Psoas muscle (tissue), 8 donors: Measurements from ENCODE around the gene IQCK. TPM values are rescaled to one million over a fixed set of nuclear protein-coding genes. Genes with fewer than 3 reads are reported as not detected.

Source experiments
- ATAC-seq, 4 donors: fragments of 200-7000 bp; cut with Tn5 transposase; one replicate each; pipeline ENCODE4 v1.9.1; 2020; ENCODE audit warnings: moderate library complexity in 3 of 4, mild to moderate bottlenecking in 2 of 4
- DNase-seq, 2 donors: peaks; one replicate each; pipeline ENCODE4 v3.0.0-alpha.2; 2020
- H3K27ac ChIP-seq: fragments of 200-600 bp; one replicate; pipeline ENCODE4 v1.8.0; 2022
- H3K27me3 ChIP-seq, 3 donors: fragments of 200-600 bp in 1 of 3; one replicate each; pipeline versions ENCODE4 v1.6.1 to v1.8.0; 2013 to 2022; ENCODE audit warnings: low read length in 2 of 3, mild to moderate bottlenecking in 2 of 3, moderate library complexity in 1 of 3; ENCODE audit not compliant: insufficient read depth in 3 of 3
- H3K36me3 ChIP-seq, 2 donors: fragments of 200-600 bp in 1 of 2; one replicate each; pipeline versions ENCODE4 v1.6.1 to v1.8.0; 2013 to 2022; ENCODE audit warnings: low read depth in 1 of 2, mild to moderate bottlenecking in 1 of 2, moderate library complexity in 1 of 2; ENCODE audit not compliant: insufficient read depth in 1 of 2
- H3K4me1 ChIP-seq: fragments of 200-600 bp; one replicate; pipeline ENCODE4 v1.8.0; 2022
- H3K4me3 ChIP-seq: fragments of 200-600 bp; one replicate; pipeline ENCODE4 v1.8.0; 2022; ENCODE audit warnings: mild to moderate bottlenecking
- H3K9me3 ChIP-seq: fragments of 200-600 bp; one replicate; pipeline ENCODE4 v1.8.0; 2022
- CTCF ChIP-seq: fragments of 200-600 bp; IDR thresholded peaks from one replicate; pipeline ENCODE4 v1.8.0; 2022; ENCODE audit warnings: antibody characterized with exemption
- WGBS, 3 donors: extraction: QIAGEN DNeasy Blood & Tissue Kit; methylation state at CpG; one replicate each; pipeline versions ENCODE4 v1.1.6 to v1.1.7; 2013; 5-methylcytosine and 5-hydroxymethylcytosine counted together
- intact Hi-C, 2 donors: fragments of 100-400 bp; cut with DNase I; formaldehyde crosslinking; loops; one replicate each; pipeline versions ENCODE4 v1.11.0 to v1.14.2; 2022
- polyA plus RNA-seq, 3 donors: library from polyadenylated mRNA; stranded (reverse); fragments of 200-250 nt; gene quantifications; one replicate each; pipeline ENCODE4 v1.2.3, GENCODE V29; 2013
- total RNA-seq, 4 donors: library from RNA; stranded (reverse); fragmentation: NEBNext Ultra II Directional in 2 of 4; extraction: Animal tissue kit (Norgen Biotek cat#: 25700) in 2 of 4; gene quantifications; one replicate each; pipeline versions ENCODE4 v1.2.1 to v1.2.4, GENCODE V29; 2021 to 2023
- donor health status: healthy with polysubstance abuse.
- donor health status: DM: no; HTN: no; CAD: no; lungs with moderate emphysema.
- donor health status: Bipolar disorder and iron deficiency.
- donor health status: healthy.
- donor health status: DM: yes; HTN: yes; CAD: no.
- donor health status: DM: no; HTN: no; CAD: no.
- donor health status: DM: no; HTN: no; CAD: no.
- donor health status: DM: yes; HTN: yes; CAD: no.

The IQCK gene
- total and polyA plus RNA-seq, 7 donors, result 4.3 to 9.9 (median 6.3) TPM

GRCh38 chr16:19748389-19749168, 30.5 kb downstream of the IQCK start:
- H3K4me3 ChIP-seq, result no peak overlapping the region
- 51 to 57% (median 53%) methylated on average over 2 of the region's 2 CpGs for WGBS, 3 donors
- H3K4me1 ChIP-seq, result peaks cover 13% of the 10 kb centered on the region

GRCh38 chr16:19749571-19750080, 31.6 kb downstream of the IQCK start:
- no peak for TF ChIP-seq CTCF
- H3K4me1 ChIP-seq, result peaks cover 13% of the 10 kb centered on the region
- H3K4me3 ChIP-seq, result no peak overlapping the region
- no peak overlapping the region for H3K27ac ChIP-seq
- no peaks in the 10 kb centered on the region for H3K27me3 ChIP-seq
- H3K9me3 ChIP-seq, result no peaks in the 10 kb centered on the region
- DNase-seq, result no peak
- ATAC-seq, result no peak
- WGBS, 3 donors, result 88 to 92% (median 89%) methylated on average over 4 of the region's 4 CpGs
- intact Hi-C loops, result loop anchor here in 1 of 2 donors (10.0 kb wide), 1 partner anchor 55 kb away; no protein-coding TSS in a partner anchor
- no peaks in the 10 kb centered on the region for H3K36me3 ChIP-seq

More at GRCh38 chr16:19748389-19749168, 30.5 kb downstream of the IQCK start:
- ATAC-seq, result no peak
- Histone ChIP-seq H3K27ac (no peak overlapping the region), H3K9me3 (no peaks in the 10 kb centered on the region), H3K27me3 (no peaks in the 10 kb centered on the region), H3K36me3 (no peaks in the 10 kb centered on the region)
- TF ChIP-seq CTCF, result no peak
- intact Hi-C loops, result no loop called here
- no peak for DNase-seq

- Histone ChIP-seq H3K27me3 (no peaks in the 10 kb centered on the region), H3K4me1 (peaks cover 13% of the 10 kb centered on the region), H3K9me3 (no peaks in the 10 kb centered on the region), H3K4me3 (no peak overlapping the region), H3K27ac (peak overlapping the region; percentile 19), H3K36me3 (no peaks in the 10 kb centered on the region)
- ATAC-seq (peak in 1 of 4 donors; percentile 61), DNase-seq (no peak)
- intact Hi-C loops, result loop anchor here in 1 of 2 donors (10.0 kb wide), 1 partner anchor 53 kb away; no protein-coding TSS in a partner anchor
- WGBS, 3 donors, result 62 to 66% (median 63%) methylated on average over 6 of the region's 6 CpGs
- TF ChIP-seq CTCF, result no peak
Observed at GRCh38 chr16:19751478-19752385, 33.7 kb downstream of the IQCK start.

GRCh38 chr16:19753815-19754643, 36.0 kb downstream of the IQCK start:
- peaks cover 13% of the 10 kb centered on the region for H3K4me1 ChIP-seq

More at GRCh38 chr16:19753815-19754643, 36.0 kb downstream of the IQCK start:
- WGBS, 3 donors, result 73 to 78% (median 73%) methylated on average over 12 of the region's 12 CpGs
- Histone ChIP-seq H3K4me3 (no peak overlapping the region), H3K9me3 (no peaks in the 10 kb centered on the region), H3K36me3 (no peaks in the 10 kb centered on the region), H3K27me3 (no peaks in the 10 kb centered on the region), H3K27ac (peak overlapping the region; percentile 53)
- no peak for TF ChIP-seq CTCF
- intact Hi-C loops, result loop anchor here in 1 of 2 donors (10.0 kb wide), 1 partner anchor 51 kb away; no protein-coding TSS in a partner anchor
- no peak for ATAC-seq
- no peak for DNase-seq
